IPS-15b (cell line): ENCODE results near the gene RTTN.

Source experiments
- H3K27me3 ChIP-seq: one replicate; pipeline ENCODE4 v1.6.1; 2013; ENCODE audit warnings: low read length; ENCODE audit not compliant: control insufficient read depth, insufficient read depth
- H3K36me3 ChIP-seq: one replicate; pipeline ENCODE4 v1.6.1; 2013; ENCODE audit warnings: low read length; ENCODE audit not compliant: control insufficient read depth, insufficient read depth
- H3K4me1 ChIP-seq: one replicate; pipeline ENCODE4 v1.6.1; 2013; ENCODE audit warnings: mild to moderate bottlenecking, low read length; ENCODE audit not compliant: control insufficient read depth, insufficient read depth
- H3K4me3 ChIP-seq: one replicate; pipeline ENCODE4 v1.5.1; 2013; ENCODE audit warnings: low read depth, low read length
- H3K9ac ChIP-seq: one replicate; pipeline ENCODE4 v1.6.1; 2013; ENCODE audit warnings: low read depth, mild to moderate bottlenecking, low read length
- H3K9me3 ChIP-seq: one replicate; pipeline ENCODE4 v1.6.1; 2013; ENCODE audit warnings: mild to moderate bottlenecking, low read length; ENCODE audit not compliant: control insufficient read depth, insufficient read depth

RTTN gene

GRCh38 chr18:70021043-70021442, 184.4 kb downstream of the RTTN start:
- Histone ChIP-seq H3K9me3 (no peaks in the 10 kb centered on the region), H3K4me1 (no peaks in the 10 kb centered on the region), H3K4me3 (no peak overlapping the region), H3K9ac (no peak overlapping the region), H3K36me3 (peaks cover 4% of the 10 kb centered on the region), H3K27me3 (no peaks in the 10 kb centered on the region)

DNA sequence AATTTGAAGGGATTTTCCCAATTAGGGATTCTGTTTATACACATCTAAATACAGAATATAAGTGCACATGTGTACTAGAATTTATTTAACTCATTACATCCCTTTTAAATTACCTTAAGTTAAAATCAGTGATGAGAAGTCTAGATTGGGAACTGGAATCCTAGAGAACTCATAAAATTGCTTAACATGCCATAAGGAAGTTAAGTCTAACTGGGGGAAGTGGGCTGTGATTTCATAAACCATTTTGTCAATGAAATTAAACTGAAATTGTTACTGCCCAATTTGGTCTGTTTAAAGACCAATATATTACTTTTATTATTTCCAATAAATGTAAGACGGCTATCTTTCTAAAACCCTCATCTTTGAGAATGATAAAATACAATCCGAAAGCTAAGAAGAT, 185.5 kb downstream of the RTTN start:
- Histone ChIP-seq H3K27me3 (no peaks in the 10 kb centered on the region), H3K4me1 (no peaks in the 10 kb centered on the region), H3K36me3 (no peaks in the 10 kb centered on the region), H3K9ac (no peak overlapping the region), H3K9me3 (no peaks in the 10 kb centered on the region), H3K4me3 (no peak overlapping the region)

DNA sequence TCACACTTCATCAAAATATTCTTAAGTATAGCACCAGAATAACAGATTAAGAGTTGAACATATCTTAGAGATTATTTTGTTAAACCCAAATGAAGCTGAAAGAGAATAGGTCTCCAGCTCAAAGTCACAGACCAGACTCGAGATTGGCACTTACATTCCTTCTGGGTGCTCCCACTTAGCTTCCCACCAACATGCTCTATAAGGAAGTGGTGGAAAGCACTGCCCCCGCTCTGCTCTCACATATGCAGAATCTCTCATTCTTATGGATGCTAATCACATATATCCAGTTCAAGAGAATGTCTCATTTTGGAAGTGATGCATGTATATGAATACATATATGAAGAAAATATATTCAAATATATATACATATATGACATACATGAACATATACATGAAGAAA, 186.4 kb downstream of the RTTN start:
- no peaks in the 10 kb centered on the region for H3K4me1 ChIP-seq
- H3K36me3 ChIP-seq: no peaks in the 10 kb centered on the region
- no peaks in the 10 kb centered on the region for H3K27me3 ChIP-seq
- no peaks in the 10 kb centered on the region for H3K9me3 ChIP-seq
- H3K9ac ChIP-seq: no peak overlapping the region
- H3K4me3 ChIP-seq: no peak overlapping the region

GRCh38 chr18:70015127-70015526, 190.4 kb downstream of the RTTN start:
- Histone ChIP-seq H3K27me3 (no peaks in the 10 kb centered on the region), H3K9me3 (no peaks in the 10 kb centered on the region), H3K4me3 (no peak overlapping the region), H3K4me1 (no peaks in the 10 kb centered on the region), H3K36me3 (no peaks in the 10 kb centered on the region), H3K9ac (no peak overlapping the region)

DNA sequence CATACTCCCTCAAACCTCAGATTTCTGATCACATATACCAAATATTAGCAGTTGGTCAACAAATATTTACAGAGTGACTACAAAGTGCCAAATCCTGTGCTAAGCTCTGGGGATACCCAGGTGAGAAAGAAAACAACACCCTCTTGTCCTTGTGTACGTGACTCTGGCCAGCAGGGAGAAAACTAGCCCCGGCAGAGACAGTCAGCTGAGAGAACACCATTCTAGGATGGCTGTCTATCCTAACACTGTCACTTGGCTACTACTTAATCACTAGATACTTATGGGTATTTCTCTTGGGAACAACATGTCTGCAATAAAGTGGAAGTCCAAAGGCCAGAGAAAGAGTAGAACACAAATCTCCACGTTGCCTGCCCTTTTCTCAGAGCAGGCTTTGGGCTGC, 199.9 kb downstream of the RTTN start:
- H3K36me3 ChIP-seq: no peaks in the 10 kb centered on the region
- H3K27me3 ChIP-seq: no peaks in the 10 kb centered on the region
- no peak overlapping the region for H3K4me3 ChIP-seq
- H3K9me3 ChIP-seq: no peaks in the 10 kb centered on the region
- no peaks in the 10 kb centered on the region for H3K4me1 ChIP-seq
- no peak overlapping the region for H3K9ac ChIP-seq

DNA sequence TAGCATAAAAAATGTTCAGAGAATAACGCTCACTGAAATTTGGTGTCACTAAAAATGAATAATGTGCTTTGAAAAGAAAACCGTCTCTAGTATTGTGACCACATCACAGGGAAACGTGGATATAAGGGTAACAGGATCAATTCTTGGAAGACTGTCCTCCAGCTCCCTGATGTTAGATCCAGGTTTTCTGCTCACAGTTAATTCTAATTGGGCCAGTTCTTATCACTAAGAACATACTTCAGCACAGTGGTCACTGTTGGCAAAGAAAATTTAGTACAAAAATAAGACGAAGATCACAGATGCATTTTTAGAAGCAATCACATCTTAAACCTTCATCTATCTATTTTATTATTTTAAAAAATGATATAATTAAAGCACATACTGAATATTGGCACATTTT, 200.8 kb downstream of the RTTN start:
- H3K4me3 ChIP-seq: no peak overlapping the region
- H3K27me3 ChIP-seq: no peaks in the 10 kb centered on the region
- no peaks in the 10 kb centered on the region for H3K36me3 ChIP-seq
- H3K9ac ChIP-seq: no peak overlapping the region
- H3K4me1 ChIP-seq: no peaks in the 10 kb centered on the region
- no peaks in the 10 kb centered on the region for H3K9me3 ChIP-seq

DNA sequence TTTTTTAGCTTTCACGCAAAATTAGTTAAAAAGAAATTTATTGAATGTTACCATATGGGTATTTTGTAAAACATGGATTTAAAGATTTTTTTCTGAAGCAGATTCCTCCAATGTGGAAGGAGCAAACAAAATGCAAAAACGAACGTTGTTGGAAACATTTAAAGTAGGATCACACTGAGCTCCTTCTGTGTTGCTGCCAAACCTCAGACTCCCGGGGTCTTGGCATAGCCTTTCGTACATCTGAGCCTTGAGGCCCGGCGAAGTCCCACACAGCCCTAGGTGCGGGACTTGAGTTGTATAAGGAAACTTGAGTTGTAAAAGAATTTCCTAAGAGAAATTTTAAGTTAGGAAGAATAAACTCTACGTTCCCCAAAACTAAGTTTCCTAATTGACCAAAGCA, 205.8 kb downstream of the RTTN start:
- no peaks in the 10 kb centered on the region for H3K9me3 ChIP-seq
- no peaks in the 10 kb centered on the region for H3K36me3 ChIP-seq
- H3K4me3 ChIP-seq: no peak overlapping the region
- H3K9ac ChIP-seq: no peak overlapping the region
- H3K4me1 ChIP-seq: peaks cover 16% of the 10 kb centered on the region
- H3K27me3 ChIP-seq: no peaks in the 10 kb centered on the region

GRCh38 chr18:69998523-69998987, 206.9 kb downstream of the RTTN start:
- Histone ChIP-seq H3K27me3 (no peaks in the 10 kb centered on the region), H3K4me1 (peaks cover 16% of the 10 kb centered on the region), H3K9ac (no peak overlapping the region), H3K36me3 (no peaks in the 10 kb centered on the region), H3K9me3 (no peaks in the 10 kb centered on the region), H3K4me3 (no peak overlapping the region)

GRCh38 chr18:69996951-69997798, 208.3 kb downstream of the RTTN start:
- H3K27me3 ChIP-seq: no peaks in the 10 kb centered on the region

GRCh38 chr18:69996417-69996816, 209.1 kb downstream of the RTTN start:
- no peak overlapping the region for H3K4me3 ChIP-seq
- H3K27me3 ChIP-seq: no peaks in the 10 kb centered on the region
- H3K36me3 ChIP-seq: no peaks in the 10 kb centered on the region
- H3K4me1 ChIP-seq: peaks cover 16% of the 10 kb centered on the region
- no peaks in the 10 kb centered on the region for H3K9me3 ChIP-seq
- no peak overlapping the region for H3K9ac ChIP-seq

More at GRCh38 chr18:69996951-69997798, 208.3 kb downstream of the RTTN start:
- Histone ChIP-seq H3K9ac (no peak overlapping the region), H3K9me3 (no peaks in the 10 kb centered on the region), H3K4me3 (no peak overlapping the region), H3K4me1 (peaks cover 16% of the 10 kb centered on the region), H3K36me3 (no peaks in the 10 kb centered on the region)

GRCh38 chr18:69995774-69996173, 209.7 kb downstream of the RTTN start:
- no peak overlapping the region for H3K9ac ChIP-seq
- peaks cover 16% of the 10 kb centered on the region for H3K4me1 ChIP-seq
- H3K36me3 ChIP-seq: no peaks in the 10 kb centered on the region

DNA sequence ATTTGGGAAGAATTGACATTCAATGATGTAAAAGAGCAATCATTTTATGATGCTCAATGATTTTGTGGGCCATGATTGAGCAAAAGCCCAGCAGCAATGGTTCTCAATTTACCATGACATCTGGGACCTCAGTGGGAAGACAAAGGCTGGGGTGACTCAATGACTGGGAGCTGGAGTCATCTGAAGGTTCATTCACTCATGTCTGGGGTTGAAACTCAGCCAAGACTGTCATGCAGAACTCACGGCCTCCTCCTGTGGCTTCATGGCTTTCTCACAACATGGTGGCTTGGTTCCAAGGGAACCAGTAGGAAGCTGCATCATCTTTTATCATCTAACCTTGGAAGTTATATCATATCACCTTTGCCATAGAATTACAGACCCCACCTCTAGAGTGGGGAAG, 212.7 kb downstream of the RTTN start:
- Histone ChIP-seq H3K4me3 (no peak overlapping the region), H3K4me1 (peaks cover 16% of the 10 kb centered on the region), H3K27me3 (no peaks in the 10 kb centered on the region), H3K9ac (no peak overlapping the region), H3K9me3 (no peaks in the 10 kb centered on the region), H3K36me3 (no peaks in the 10 kb centered on the region)

More at GRCh38 chr18:69995774-69996173, 209.7 kb downstream of the RTTN start:
- H3K4me3 ChIP-seq: no peak overlapping the region
- H3K27me3 ChIP-seq: no peaks in the 10 kb centered on the region
- H3K9me3 ChIP-seq: no peaks in the 10 kb centered on the region
